HG03066 (cell line): Measurements from ENCODE around the gene ANKS1B.
"Not testable (repeated sequence)": the region's sequence is repeated elsewhere in the genome, so short reads cannot be mapped to it uniquely, and the experiment has no call there.

Experiments used
- ATAC-seq: cut with Tn5 transposase; IDR thresholded peaks from one replicate; pipeline ENCODE4 v1.9.1; 2021; ENCODE audit warnings: low read depth; ENCODE audit not compliant: unreplicated experiment

ANKS1B gene

DNA sequence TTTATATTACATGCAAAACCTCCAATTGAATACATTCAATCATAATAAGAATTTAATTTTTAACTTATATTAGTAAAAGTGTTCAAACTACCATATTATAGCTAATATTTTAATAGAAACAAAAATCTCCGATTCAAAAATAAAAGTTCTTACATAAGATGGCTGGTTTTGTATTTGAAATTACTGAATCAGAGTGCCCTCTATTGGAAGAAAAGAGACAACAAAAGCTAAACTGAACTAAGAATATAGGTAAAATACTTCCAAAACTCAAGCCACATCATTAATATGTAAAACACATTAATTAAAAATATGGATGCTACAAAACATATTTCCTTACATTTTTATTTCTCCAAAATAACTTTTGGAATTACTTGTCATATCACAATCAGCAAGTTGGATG is 216.9 kb downstream of the ANKS1B start:
- ATAC-seq, result no peak

DNA sequence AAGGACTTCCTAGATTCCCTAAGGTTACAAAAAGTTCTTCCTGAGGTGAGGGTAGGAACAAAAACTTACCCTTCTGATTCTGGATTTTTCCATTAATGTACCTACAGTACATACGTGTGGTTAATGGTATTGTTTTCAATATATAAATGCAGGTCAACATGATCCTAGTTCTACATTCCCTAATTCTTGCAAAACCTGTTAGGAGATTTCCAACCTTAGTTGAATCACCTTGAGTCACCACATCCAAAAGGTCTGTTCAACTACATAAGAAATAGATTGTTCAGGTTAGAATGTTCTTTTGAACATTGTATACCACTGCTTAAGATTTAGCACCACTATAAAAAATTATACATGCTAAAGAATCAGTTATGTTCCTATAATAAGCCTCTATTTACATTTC is 218.3 kb downstream of the ANKS1B start:
- no peak for ATAC-seq

DNA sequence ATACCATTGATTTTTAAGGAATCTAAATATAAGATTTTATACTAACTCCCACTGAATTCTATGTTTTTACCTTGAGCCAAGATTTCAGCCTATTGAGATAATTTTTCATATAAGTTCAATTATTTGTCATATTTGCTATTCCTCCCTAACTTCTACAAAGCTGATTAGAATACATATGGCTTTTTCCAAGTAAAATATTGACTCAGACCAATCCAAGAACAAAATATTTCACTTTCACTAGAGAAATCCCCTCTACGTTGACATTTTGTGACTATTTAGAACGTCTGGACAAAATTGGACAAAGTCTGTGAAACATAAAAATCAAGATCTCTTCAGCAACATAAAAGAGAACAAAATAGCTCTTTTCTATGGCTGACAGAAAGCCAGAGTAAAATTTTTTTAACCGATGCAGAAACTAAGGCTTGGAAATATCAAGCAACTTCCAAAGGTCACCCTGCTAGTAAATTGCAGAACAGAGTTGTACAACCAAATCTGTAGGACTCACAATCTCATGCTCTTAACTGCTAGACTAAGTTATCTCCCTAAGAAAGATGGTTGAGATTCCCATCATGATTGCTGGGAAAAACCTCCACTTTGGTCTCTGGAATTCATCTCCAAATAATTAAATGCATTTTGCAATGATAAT is 219.1 kb downstream of the ANKS1B start:
- no peak for ATAC-seq

DNA sequence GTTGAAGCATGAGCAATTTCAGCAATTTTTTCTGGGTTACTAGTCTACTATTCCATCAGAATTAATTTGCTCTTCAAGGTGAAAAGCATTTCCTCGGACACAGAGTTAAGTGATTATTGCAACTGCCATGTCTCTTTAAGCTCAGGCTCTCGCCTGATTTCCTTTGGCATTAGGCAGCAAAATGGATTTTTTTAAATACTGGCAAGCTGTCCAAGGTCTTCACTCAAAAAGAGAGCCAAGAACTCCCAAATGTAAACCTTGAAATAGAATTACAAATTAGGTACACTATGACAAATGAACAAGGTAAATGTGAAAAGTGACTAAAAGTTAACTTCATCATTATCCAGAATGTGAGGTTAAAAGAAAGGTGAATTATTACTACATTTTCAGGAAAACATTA is 225.3 kb downstream of the ANKS1B start:
- no peak for ATAC-seq

DNA sequence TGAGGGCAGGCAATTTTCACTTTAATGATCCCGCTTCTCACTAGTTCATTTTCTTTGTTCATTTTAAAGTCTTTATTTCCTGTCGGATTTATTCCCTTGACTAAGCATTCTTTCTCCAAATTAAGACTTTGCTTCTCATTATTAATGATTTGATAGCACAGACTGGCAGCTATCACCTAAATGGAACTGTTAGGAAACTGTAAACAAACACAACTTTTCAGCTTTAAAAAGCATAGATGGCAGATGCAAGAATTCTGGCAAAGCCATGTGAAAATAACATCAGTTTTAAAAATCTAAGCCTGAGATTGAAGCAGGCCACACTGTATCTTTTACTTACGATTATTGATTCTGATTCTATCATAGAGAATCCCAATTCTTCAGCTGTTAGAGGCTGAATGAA is 225.7 kb downstream of the ANKS1B start:
- no peak for ATAC-seq

DNA sequence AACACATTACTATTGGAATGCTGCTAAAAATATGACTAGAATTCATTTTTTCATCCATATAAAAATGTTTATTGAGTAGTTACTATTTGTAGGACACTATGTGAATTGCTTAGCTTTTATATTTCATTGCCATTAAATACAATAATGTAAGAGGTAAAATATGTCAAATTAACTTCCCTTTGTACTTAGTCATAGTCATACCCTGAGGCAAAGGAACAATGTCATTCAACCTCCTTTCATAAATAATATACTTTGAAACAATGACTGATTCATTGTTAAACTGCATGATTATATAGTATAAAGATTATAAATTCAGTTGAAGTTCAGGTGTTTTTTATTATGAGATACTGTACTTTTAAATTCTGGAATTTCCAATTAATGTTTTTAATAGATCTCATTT is 232.0 kb downstream of the ANKS1B start:
- ATAC-seq, result no peak

DNA sequence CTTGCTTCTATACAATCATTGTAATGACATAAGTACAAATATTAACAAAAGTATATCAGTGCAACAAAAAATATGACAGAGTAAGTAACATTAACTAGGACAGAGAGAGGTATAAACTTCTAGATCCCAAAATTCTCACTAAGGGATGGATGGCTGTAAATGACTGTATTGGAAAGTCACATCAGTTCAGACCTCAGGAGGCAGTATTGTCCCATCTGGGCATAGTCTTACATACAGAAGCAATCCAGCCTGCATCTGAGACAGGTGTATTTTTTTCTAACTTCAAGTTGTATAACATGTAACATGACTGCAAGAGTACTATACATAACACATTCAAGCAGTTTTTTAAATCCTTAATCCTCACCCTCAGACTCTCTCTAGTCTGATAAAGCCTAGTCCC is 238.2 kb downstream of the ANKS1B start:
- ATAC-seq, result no peak

DNA sequence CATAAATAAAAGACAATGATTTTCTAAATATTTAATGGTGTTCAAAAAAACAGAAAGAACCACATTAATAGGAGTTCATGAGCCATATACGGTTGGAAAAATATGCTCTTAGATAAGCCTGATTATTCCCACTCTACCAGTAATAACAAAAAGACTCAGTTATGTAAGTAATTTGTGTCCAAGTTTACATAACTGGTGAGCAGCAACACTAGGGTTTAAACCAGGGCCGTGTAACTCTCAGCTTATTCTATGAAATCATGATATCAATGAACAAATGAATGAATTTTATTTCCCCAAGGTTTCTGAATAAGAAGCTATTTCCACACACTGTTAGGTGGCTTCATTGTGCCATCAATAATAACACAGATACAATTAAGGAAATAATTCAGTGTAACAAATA is 238.8 kb downstream of the ANKS1B start:
- ATAC-seq, result no peak

DNA sequence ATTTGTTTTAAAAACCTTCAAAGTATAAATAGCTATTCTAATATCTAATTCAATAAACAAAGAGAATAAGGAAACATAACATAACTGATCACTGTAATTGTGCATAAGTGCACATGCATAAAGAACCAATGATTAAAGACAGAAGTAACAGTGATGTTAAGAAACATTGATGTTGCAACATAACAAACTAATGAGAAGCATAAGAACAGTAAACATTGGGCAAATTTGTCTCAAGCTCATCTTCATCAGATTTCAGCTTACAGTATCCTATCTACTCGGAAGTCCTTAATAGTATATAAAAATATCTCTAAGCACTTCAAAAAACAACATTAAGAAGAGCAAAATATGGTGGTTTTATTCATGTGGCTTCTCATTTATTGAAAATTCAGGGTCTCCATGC is 239.6 kb downstream of the ANKS1B start:
- ATAC-seq, result no peak

DNA sequence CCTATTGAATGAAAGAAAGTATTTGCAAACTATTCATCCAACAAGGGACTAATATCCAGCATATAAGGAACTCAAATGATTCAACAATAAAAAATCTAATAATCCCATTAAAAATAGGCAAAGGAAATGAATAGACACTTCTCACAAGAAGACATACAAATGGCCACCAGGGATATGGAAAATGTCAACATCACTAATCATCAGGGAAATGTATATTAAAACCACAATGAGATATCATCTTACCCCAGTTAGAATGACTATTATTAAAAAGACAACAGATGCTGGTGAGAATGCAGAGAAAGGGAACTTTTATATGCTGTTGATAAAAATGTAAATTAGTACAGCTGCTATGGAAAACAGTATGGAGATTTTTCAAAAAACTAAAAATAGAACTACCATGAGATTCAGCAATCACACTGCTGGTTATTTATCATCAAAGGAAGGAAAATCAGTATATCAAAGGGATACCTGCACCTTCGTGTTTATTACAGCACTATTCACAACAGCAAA is 247.9 kb downstream of the ANKS1B start:
- ATAC-seq, result no peak

DNA sequence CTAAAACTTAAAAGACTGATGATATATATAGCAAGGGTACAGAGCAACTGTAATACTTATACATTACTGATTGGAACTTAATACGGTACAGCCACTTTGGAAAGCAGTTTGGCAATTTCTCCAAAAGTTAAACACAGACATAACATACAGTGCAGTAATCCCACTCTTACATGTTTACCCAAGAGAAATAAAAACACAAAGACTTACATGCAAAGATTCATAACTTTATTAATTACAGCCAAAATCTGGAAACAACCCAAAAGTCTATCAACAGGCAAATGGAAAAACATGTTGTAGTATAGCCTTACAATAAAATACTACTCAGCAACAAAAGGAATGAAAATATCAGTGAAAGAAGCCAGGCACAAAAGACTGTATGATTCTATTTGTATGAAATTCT is 252.6 kb downstream of the ANKS1B start:
- no peak for ATAC-seq

DNA sequence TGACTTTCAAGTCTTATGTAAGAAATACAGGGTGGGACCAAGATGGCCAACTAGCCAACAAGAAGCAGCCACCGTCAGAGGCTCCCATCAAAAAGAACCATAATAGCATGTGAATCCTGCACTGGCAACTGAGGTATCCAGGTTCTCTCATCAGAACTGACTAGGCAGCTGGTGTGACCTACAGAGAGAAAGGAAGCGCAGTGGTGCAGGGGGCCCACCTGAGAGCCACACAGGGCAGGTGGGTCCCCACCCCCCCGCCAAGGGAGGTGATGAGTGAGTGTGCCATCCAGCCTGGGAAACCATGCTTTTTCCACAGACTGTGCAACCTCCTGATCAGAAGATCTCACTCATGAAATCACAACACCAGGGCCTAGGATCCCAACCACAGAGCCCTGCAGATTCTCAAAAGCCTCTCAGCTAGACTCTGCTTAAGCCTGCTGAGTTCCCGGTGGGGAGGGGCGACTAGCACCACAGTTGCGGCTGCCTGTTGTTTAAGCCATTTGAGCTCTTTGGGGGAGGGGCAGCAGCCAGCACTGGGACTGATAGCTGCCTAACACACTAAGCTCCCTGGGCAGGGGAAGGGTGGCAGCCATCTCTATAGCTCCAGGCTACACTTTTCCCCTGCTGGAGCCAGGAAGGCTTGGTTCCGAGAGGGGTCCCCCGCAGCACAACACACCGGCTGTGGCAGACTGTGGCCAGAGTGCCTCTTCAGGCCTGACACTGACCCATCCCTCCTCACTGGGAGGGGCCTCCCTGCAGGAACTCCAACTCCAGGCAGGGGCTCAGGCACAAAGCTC is 261.8 kb downstream of the ANKS1B start:
- ATAC-seq, result no peak

DNA sequence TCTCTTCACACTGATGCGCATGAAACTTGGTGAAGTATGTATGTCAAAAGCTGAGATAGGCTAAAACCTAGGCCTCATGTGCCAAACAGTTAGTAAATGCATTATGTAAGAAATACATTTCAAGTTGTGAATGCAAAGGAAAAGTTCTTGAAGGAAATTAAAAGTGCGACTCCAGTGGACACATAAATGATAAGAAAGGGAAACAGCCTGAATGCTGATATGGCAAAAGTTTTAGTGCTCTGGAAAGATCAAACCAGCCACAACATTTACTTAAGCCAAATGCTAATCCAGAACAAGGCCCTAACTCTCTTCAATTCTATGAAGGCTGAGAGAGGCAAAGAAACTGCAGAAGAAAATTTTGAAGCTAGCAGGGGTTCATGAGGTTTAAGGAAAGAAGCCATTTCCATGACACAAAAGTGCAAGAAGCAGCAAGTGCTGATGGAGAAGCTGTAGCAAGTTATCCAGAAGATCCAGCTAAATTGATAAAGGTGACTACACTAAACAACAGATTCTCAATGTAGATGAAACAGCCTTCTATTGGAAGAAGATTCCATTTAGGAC is 262.9 kb downstream of the ANKS1B start:
- ATAC-seq, result no peak

DNA sequence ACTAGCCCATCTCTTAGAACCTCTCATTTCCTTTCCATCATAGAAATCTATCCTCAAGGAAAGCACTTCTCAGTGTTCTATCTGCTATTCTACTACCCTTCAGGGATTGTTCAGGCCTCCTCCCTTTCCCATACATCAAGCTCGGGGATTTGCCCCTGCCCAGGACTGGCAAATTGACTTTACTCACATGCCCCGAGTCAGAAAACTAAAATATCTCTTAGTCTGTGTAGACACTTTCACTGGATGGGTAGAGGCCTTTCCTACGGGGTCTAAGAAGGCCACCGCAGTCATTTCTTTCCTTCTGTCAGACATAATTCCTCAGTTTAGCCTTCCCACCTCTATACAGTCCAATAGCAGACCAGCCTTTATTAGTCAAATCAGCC is 264.7 kb downstream of the ANKS1B start:
- ATAC-seq, result not testable (repeated sequence)

DNA sequence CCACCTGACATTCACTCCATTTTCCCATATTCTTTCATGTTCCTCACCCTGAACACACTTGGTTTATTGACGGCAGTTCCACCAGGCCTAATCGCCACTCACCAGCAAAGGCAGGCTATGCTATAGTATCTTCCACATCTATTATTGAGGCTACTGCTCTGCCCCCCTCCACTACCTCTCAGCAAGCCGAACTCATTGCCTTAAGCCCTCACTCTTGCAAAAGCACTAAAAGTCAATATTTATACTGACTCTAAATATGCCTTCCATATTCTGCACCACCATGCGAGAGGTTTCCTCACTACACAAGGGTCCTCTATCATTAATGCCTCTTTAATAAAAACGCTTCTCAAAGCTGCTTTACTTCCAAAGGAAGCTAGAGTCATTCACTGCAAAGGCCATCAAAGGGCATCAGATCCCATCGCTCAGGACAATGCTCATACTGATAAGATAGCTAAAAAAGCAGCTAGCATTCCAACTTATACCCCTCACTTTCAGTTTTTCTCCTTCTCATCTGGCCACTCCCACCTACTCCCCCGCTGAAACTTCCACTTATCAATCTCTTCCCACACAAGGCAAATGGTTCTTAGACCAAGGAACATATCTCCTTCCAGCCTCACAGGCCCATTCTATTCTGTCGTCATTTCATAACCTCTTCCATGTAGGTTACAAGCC is 265.2 kb downstream of the ANKS1B start:
- not testable (repeated sequence) for ATAC-seq

DNA sequence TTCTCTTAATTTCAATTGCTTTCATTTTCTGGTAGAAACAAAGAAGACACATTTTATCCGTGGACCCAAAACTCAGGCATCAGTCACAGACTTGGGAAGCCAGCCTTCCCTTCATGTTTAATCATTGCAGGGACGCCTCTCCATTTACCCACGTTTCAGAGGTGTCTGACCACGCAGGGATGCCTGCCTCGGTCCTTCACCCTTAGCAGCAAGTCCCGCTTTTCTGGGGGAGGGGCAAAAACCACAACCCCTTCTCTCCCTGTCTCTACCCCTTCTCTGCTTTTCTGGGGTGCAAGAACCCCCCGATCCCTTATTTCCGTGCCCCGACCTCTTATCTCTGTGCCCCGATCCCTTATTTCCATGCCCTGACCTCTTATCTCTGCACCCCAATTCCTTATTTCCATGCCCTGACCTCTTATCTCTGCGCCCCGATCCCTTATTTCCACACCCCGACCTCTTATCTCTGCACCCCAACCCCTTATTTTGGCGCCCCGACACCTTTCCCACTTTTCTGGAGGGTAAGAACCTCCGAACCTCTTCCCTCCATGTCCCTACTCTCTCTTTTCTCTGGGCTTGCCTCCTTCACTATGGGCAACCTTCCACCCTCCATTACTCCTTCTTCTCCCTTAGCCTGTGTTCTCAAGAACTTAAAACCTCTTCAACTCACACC is 268.8 kb downstream of the ANKS1B start:
- not testable (repeated sequence) for ATAC-seq

DNA sequence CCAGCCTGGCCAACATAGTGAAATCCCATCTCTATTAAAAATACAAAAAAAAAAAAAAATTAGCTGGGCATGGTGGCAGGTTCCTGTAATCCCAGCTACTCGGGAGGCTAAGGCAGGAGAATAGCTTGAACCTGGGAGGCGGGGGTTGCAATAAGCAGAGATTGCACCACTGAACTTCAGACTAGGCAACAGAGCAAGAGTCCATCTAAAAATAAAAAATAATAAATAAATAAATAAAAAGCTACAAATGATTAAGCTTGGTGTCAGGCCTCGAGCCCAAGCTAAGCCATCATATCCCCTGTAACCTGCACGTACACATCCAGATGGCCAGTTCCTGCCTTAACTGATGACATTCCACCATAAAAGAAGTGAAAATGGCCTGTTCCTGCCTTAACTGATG is 269.8 kb downstream of the ANKS1B start:
- ATAC-seq, result not testable (repeated sequence)

DNA sequence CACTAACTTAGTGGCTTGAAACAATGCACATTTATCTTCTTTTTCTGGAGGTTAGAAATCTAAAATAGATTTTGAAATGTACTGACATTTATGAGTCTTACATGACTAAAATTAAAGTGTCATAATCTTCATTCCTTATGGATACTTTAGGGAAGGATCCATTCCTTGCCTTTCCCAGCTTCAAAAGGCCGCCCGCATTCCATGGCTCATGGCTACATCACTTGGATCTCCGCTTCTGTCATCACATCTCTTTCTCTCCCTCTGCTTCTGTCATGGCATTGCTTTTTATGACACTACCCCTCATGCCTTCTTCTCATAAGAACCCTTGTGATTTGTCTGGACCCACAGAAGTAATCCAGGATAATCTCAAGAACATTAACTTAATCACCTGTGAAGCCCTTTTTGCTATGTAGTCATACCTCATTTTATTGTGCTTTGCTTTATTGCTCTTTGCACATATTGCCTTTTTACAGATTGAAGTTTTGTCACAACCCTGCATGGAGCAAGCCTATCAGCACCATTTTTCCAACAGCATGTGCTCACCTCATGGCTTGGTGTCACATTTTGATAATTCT is 270.7 kb downstream of the ANKS1B start:
- ATAC-seq, result no peak

DNA sequence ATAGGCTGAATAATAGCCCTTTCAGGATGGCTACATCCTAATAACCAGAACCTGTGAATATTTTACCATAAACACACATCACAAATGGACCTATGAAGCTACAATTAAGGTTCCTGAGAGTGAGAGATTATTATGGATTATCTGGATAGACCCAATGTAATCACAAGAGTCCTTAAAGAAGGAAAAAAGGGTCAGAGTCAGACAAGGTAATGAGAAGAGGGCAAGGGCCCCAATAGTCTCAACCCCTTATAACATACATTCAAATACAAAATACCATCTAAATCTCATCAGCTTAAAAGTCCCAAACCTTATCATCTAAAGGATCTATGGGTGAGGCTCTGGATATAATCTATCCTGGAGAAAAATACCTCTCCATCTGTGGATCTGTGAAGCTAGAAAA is 272.5 kb downstream of the ANKS1B start:
- no peak for ATAC-seq

DNA sequence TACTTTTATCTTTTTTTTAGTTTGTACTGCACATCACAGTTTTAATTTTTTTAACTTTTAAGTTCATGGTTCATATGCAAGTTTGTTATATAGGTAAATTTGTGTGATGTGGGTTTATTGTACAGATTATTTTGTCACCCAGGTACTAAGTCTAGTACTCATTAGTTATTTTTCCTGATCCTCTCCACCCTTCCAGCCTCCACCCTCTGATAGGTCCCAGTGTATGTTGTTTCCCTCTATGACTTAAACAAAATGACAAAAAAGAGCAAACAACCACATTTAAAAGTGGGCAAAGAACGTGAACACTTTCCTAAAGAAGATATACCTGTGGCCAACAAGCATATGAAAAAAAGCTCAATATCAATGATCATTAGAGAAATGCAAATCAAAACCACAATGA is 273.5 kb downstream of the ANKS1B start:
- ATAC-seq, result no peak
